Mesenteric fat pad (tissue), 1 donor: ENCODE data around the gene RRP1. TPM values are rescaled to one million over a fixed set of nuclear protein-coding genes. Genes with fewer than 3 reads are reported as not detected.
A peak's percentile ranks its signal among the peaks of the same experiment; 100 is the strongest.

Experiments
- DNase-seq: peaks from one replicate; pipeline ENCODE4 v3.0.0-alpha.2; 2020; ENCODE audit warnings: low spot score
- long read RNA-seq: library from polyadenylated mRNA; unstranded; transcript quantifications from one replicate; pipeline ENCODE4 v2.0.0, GENCODE V29; 2020
- total RNA-seq: library from RNA; stranded (reverse); fragmentation: NEBNext Ultra II Directional; extraction: Animal tissue kit (Norgen Biotek cat#: 25700); gene quantifications from one replicate; pipeline ENCODE4 v1.2.1, GENCODE V29; 2021
- donor health status: DM: yes; HTN: yes; CAD: no.

RRP1 gene
- total RNA-seq = 29.8 TPM
- long read RNA-seq, transcript RRP1-207 (13 exons, 3,022 nt) = major isoform, 201 of 232 reads
- long read RNA-seq, partial matches to known transcripts = 14 of 232 reads
- long read RNA-seq, other reads (novel, unspliced or antisense) = 16 of 232 reads

GRCh38 chr21:43789276-43790009 lies at the start of gene RRP1:
Gene RRP1, plus strand, starts transcription at chr21:43789577. Its CDS starts 53 bp downstream, at chr21:43789630.
- DNase-seq = peak; percentile 97

DNA sequence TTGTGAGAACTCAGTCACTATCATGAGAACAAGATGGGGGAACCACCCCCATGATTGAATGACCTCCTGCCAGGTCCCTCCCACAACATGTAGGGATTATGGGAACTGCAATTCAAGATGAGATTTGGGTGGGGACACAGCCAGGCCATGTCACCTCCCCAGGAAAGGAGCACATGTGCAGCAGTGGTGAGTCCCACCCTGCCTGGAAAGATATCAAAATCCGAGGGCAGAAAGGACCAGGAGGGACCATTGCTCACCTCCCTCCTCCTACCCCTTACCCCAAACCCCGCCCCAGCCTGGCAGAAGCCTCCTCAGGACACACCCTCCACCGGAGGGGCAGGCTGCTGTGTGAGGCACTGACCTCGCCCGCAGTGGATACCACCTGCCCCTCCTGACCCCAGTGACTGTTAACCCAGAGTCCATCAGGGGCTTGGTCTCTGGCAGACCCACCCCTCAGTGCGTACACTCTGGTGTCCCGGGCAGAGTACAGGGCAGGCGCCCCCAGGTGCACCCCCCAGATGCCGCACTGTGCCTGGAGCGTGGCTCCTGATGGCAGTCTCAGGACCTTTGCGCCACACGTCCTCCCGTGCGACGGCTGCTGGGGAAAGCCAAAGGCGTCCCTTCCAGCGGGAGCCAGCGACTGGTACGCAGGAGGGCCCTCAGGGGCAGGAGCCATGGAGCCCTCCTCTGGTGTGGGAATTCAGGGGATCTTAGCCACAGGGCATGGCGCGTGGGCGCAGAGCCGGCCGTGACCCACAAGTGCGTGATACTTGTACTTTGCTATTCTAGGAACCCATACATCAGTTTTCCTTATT lies 49.5 kb upstream of the RRP1 start:
- DNase-seq = no peak

- DNase-seq = no peak
Measured at GRCh38 chr21:43740497-43741156, 48.8 kb upstream of the RRP1 start.

GRCh38 chr21:43741423-43742096 lies 47.8 kb upstream of the RRP1 start:
- no peak for DNase-seq

DNA sequence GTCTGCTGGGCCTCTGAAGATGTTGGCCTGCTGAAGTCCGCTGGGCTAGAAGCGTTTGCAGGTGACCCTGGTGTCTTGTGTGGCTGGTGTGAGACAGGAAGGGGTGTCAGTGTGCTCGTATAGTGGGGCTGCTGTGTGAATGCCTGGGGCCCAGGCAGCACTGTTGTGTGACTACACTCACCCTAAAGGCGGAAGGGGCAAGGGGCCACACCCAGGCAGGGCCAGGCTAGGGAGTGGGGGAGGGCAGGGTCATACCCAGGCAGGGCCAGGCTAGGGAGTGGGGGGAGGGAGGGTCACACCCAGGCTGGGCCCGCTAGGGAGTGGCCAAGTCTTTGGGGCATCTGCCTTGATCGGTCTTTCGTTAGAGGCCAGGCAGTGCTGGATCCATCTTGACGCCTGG lies 45.4 kb upstream of the RRP1 start:
- no peak for DNase-seq

- no peak for DNase-seq
Measured at GRCh38 chr21:43744725-43745124, 44.7 kb upstream of the RRP1 start.

DNA sequence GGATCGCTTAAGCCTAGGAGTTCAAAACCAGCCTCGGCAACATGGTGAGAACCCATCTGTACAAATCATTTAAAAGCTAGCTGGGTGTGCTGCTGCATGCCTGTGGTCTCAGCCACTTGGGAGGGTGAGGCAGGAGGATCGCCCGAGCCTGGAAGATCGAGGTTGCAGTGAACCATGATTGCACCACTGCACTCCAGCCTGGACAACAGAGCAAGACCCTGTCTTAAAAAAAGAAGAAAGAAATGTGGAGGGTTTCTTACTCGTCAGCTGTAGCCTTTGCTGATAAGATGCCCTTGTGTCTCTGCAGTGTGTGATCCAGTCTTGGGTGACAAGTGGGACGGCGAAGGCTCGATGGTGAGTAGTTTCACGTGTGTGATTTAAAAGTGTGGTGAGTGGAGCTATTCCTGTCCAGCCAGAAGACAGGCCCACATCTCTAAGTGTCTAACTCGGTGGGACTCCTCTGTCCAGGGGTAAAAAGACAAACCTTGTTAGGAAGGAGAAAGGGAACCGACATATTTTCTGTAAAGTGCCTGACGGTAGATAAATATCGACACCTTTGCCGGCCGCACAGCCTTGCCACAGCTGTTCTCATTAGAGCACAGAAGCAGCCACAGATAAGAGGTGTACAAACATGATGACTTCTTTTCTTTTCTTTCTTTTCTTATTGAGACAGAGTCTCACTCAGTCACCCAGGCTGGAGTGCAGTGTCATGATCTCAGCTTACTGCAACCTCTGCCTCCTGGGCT lies 43.4 kb upstream of the RRP1 start:
- DNase-seq = no peak

GRCh38 chr21:43748622-43749021 lies 40.8 kb upstream of the RRP1 start:
- no peak for DNase-seq

GRCh38 chr21:43749651-43750262 lies 39.6 kb upstream of the RRP1 start:
- DNase-seq = no peak

DNA sequence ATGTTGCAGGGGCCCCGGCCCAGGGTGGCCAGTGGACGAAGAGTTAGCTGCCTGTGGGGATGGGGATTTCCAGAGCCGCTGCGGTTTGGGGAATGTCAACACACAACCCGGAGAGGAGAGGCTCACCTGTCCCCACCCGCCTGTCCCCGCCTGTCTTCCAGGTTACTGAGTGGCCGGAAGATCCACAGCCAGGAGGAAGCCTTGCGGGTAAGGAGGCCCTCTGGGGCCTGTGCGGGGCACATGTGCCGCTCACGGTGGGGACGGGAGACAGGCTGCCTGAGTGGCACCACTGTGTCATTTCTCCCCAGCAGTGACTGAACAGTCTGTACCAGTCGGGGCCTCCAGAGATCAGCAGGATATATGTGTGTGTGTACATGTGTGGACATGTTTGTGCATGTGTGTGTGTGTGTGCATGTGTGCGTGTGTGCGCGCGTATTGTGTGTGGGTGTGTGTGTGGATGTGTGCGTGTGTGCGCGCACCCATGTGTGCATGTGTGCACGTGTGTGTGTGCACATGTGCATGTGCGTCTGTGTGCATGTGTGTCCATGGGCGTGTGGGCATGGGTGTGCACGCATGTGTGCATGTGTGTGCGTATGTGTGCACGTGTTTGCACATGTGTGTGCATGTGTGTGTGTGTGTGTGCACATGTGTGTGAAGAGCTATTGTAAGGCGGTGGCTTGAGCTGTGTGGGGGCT lies 38.9 kb upstream of the RRP1 start:
- no peak for DNase-seq

DNA sequence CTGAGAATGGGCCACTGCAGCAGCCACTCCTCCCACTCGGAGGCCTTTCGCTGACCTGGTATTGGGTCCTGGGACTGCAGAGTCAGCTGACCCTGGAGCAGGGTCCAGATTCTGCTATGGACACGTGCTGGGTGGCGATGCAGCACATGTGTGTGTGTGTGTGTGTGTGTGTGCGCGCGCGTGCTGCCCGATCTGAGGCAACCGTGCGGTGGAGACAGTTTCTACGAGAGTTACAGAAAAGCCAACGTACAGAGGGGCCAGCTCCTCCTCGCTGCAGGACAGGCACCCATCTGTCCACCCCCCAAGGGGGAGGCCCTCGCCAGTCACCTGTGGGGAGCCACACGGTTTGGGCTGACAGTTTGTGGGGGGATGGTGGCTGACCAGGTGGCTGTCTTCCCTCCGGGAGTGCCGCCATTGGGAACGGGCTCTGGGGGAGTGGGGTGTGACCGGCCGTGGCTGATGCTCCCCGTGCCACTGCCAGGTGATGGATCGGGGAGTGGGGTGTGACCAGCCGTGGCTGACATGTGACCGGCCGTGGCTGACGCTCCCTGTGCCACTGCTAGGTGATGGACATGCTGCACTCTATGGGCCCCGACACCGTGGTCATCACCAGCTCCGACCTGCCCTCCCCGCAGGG lies 37.3 kb upstream of the RRP1 start:
- DNase-seq = no peak

DNA sequence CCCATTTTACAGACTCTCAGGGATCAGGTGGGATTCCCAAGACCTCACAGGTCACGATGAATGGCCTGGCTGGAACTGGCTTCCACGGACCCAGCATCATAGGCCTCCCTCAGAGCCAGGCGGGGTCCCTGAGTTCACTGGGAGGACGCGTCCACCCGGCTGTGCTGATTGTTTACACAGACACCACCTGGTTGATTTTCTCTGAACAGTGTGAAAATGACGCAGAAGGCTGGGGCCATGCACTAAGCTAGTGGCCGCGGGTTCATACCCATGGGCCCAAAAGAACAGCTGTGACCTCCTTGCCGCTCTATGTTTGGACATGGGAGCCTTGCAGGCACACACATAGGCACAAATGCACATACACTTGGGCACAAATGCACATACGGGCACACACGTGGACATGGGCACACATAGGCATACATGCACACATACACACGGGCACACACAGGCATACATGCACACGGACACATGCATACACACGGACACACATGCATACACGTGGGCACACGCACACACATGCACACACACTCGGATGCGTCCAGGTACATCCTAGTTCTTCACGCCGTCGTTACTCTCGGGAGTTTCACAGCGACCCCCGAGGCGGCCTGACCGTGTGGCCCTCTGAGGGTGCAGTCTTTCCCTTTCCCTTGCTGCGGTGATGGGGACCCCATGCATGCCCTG lies 36.5 kb upstream of the RRP1 start:
- DNase-seq = no peak

DNA sequence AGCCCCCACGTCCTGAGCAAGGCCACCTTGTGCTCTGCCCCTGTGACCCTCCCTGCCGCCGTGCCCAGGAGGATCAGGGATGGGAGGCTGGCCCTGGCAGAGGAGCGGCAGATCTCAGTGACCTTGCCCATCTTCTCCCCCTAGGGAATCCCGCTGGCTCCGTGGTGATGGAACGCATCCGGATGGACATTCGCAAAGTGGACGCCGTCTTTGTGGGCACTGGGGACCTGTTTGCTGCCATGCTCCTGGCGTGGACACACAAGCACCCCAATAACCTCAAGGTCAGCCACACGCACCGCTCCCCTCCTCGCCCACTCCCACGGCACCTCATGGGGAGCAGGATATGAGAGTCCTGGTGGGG lies 36.0 kb upstream of the RRP1 start:
- DNase-seq = no peak

- DNase-seq = no peak
Measured at GRCh38 chr21:43754948-43755781, 34.2 kb upstream of the RRP1 start.

DNA sequence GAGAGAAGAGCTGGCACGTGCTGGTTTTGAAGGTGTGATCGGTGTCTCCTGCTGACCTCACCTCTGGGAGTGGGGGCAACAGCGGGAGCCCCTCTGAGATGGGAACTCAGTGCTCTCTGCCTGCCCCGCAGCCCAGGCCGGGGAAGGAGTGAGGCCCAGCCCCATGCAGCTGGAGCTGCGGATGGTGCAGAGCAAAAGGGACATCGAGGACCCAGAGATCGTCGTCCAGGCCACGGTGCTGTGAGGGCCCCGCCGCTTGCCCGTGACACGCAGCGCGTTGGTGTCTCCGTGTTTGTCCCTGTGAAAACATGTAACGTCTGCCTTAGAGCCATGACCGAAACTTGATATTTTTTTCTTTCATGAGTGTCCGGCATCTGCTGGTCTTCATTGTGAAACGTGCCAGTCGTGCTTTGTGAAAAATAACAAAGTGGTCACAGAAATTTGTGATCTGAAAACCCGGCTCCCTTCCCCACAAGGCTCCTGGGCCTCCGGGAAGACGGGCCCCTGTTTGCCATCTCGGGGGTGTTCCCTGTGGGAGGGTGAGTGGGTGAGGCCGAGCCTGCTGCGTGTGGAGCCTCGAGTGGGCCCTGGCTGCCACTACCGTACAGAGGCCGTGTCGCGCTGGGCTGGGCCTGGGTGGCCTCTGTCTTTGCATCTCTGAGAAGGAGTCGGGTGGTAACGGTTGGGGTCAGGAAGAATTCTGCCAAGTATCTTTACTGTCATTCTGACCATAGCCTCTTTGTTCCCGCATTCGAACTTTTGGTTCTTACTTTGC lies 33.4 kb upstream of the RRP1 start:
- DNase-seq = no peak

GRCh38 chr21:43757601-43758000 lies 31.8 kb upstream of the RRP1 start:
- DNase-seq = no peak
